Activated T-cell treated with anti-CD3 and anti-CD28 coated beads, Interleukin-2, amount 50 U/mL, for 48 hours (primary cell): ENCODE data around the gene PITPNB.

Experiments used
- DNase-seq, 2 experiments: peaks; one replicate each; pipeline ENCODE4 v3.0.0-alpha.2; 2020

Gene PITPNB

GRCh38 chr22:27878541-27878940 lies 40.5 kb downstream of the PITPNB start:
- DNase-seq: no peak

- DNase-seq: no peak
Observed at GRCh38 chr22:27877501-27877900, 41.6 kb downstream of the PITPNB start.

- no peak for DNase-seq
Observed at GRCh38 chr22:27876684-27877083, 42.4 kb downstream of the PITPNB start.

- DNase-seq: no peak
Observed at GRCh38 chr22:27875951-27876350, 43.1 kb downstream of the PITPNB start.

GRCh38 chr22:27874764-27875163 lies 44.3 kb downstream of the PITPNB start:
- DNase-seq: no peak

- DNase-seq: no peak
Observed at GRCh38 chr22:27874185-27874584, 44.9 kb downstream of the PITPNB start.

GRCh38 chr22:27873472-27873871 lies 45.6 kb downstream of the PITPNB start:
- no peak for DNase-seq

- no peak for DNase-seq
Observed at GRCh38 chr22:27872488-27872887, 46.6 kb downstream of the PITPNB start.

- DNase-seq: no peak
Observed at GRCh38 chr22:27871306-27872014, 47.6 kb downstream of the PITPNB start.

- DNase-seq: no peak
Observed at GRCh38 chr22:27870234-27871191, 48.5 kb downstream of the PITPNB start.

- DNase-seq: no peak
Observed at GRCh38 chr22:27868732-27869282, 50.2 kb downstream of the PITPNB start.

GRCh38 chr22:27867953-27868731 lies 50.9 kb downstream of the PITPNB start:
- no peak for DNase-seq

- DNase-seq: no peak
Observed at GRCh38 chr22:27867085-27867952, 51.7 kb downstream of the PITPNB start.

GRCh38 chr22:27866135-27867084 lies 52.6 kb downstream of the PITPNB start:
- DNase-seq: no peak

GRCh38 chr22:27865496-27865895 lies 53.6 kb downstream of the PITPNB start:
- no peak for DNase-seq

- no peak for DNase-seq
Observed at GRCh38 chr22:27863556-27863955, 55.5 kb downstream of the PITPNB start.

GRCh38 chr22:27863001-27863400 lies 56.1 kb downstream of the PITPNB start:
- DNase-seq: no peak

GRCh38 chr22:27859336-27859735 lies 59.7 kb downstream of the PITPNB start:
- no peak for DNase-seq

- no peak for DNase-seq
Observed at GRCh38 chr22:27858626-27859025, 60.4 kb downstream of the PITPNB start.

GRCh38 chr22:27857443-27857842 lies 61.6 kb downstream of the PITPNB start:
- DNase-seq: no peak

- DNase-seq: no peak
Observed at GRCh38 chr22:27856386-27856785, 62.7 kb downstream of the PITPNB start.
